ENCODE data around the gene RGS16. TPM values are rescaled to one million over a fixed set of nuclear protein-coding genes. Genes with fewer than 3 reads are reported as not detected.

Gene RGS16
- polyA plus RNA-seq, 4 donors: 0.87 to 2.4 (median 1.4) TPM

- DNase-seq (ENCODE audit: low read depth in 4 of 4, low spot score in 3 of 4): no peak
Measured at GRCh38 chr1:182587093-182587492, 17.1 kb downstream of the RGS16 start.

- no peak for DNase-seq (ENCODE audit: low read depth in 4 of 4, low spot score in 3 of 4)
Measured at GRCh38 chr1:182586380-182586779, 17.8 kb downstream of the RGS16 start.

GRCh38 chr1:182584746-182585145 lies 19.4 kb downstream of the RGS16 start:
- no peak for DNase-seq (ENCODE audit: low read depth in 4 of 4, low spot score in 3 of 4)

GRCh38 chr1:182580736-182581135 lies 23.5 kb downstream of the RGS16 start:
- no peak for DNase-seq (ENCODE audit: low read depth in 4 of 4, low spot score in 3 of 4)

- DNase-seq (ENCODE audit: low read depth in 4 of 4, low spot score in 3 of 4): no peak
Measured at GRCh38 chr1:182575540-182576149, 28.5 kb downstream of the RGS16 start.

- DNase-seq (ENCODE audit: low read depth in 4 of 4, low spot score in 3 of 4): no peak
Measured at GRCh38 chr1:182574156-182574555, 30.0 kb downstream of the RGS16 start.

- DNase-seq (ENCODE audit: low read depth in 4 of 4, low spot score in 3 of 4): no peak
Measured at GRCh38 chr1:182570611-182570970, 33.6 kb downstream of the RGS16 start.

GRCh38 chr1:182569939-182570610 lies 34.1 kb downstream of the RGS16 start:
- no peak for DNase-seq (ENCODE audit: low read depth in 4 of 4, low spot score in 3 of 4)

GRCh38 chr1:182568647-182569284 lies 35.4 kb downstream of the RGS16 start:
- no peak for DNase-seq (ENCODE audit: low read depth in 4 of 4, low spot score in 3 of 4)

- no peak for DNase-seq (ENCODE audit: low read depth in 4 of 4, low spot score in 3 of 4)
Measured at GRCh38 chr1:182567629-182568028, 36.6 kb downstream of the RGS16 start.

GRCh38 chr1:182565537-182565936 lies 38.7 kb downstream of the RGS16 start:
- DNase-seq (ENCODE audit: low read depth in 4 of 4, low spot score in 3 of 4): no peak

GRCh38 chr1:182564406-182565004 lies 39.7 kb downstream of the RGS16 start:
- DNase-seq (ENCODE audit: low read depth in 4 of 4, low spot score in 3 of 4): no peak

- DNase-seq (ENCODE audit: low read depth in 4 of 4, low spot score in 3 of 4): no peak
Measured at GRCh38 chr1:182563095-182563494, 41.1 kb downstream of the RGS16 start.

GRCh38 chr1:182561456-182561855 lies 42.7 kb downstream of the RGS16 start:
- DNase-seq (ENCODE audit: low read depth in 4 of 4, low spot score in 3 of 4): no peak

- no peak for DNase-seq (ENCODE audit: low read depth in 4 of 4, low spot score in 3 of 4)
Measured at GRCh38 chr1:182560392-182560984, 43.7 kb downstream of the RGS16 start.

GRCh38 chr1:182556279-182556678 lies 47.9 kb downstream of the RGS16 start:
- DNase-seq (ENCODE audit: low read depth in 4 of 4, low spot score in 3 of 4): no peak

GRCh38 chr1:182555493-182555892 lies 48.7 kb downstream of the RGS16 start:
- DNase-seq (ENCODE audit: low read depth in 4 of 4, low spot score in 3 of 4): no peak

GRCh38 chr1:182552527-182552926 lies 51.7 kb downstream of the RGS16 start:
- no peak for DNase-seq (ENCODE audit: low read depth in 4 of 4, low spot score in 3 of 4)

- DNase-seq (ENCODE audit: low read depth in 4 of 4, low spot score in 3 of 4): no peak
Measured at GRCh38 chr1:182549811-182550210, 54.4 kb downstream of the RGS16 start.

GRCh38 chr1:182549346-182549745 lies 54.8 kb downstream of the RGS16 start:
- no peak for DNase-seq (ENCODE audit: low read depth in 4 of 4, low spot score in 3 of 4)

All from right renal pelvis (tissue), 4 donors.